Measurements from ENCODE around the gene MAGI3.

DNA sequence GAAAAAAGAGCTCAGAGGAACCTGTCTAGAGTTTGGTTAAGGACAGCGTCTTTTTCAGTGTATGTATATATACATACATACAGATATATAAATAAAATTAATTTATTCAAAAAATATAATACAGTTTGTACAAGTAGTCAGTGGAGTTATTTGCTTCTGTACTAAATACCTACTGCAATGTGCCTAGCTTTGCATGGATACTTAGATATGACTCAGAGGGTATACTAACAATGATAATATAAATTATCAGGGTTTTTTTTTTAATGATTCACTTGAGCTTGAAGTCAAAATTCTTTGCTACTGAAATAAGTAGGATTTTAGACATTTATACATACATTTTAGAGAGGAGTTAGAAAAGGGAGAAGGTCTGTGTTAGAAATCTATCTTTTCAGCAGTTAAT lies 251.1 kb downstream of the MAGI3 start:
- no peak for TF ChIP-seq POLR2A (IDR thresholded peaks at IDR 0.05; ENCODE audit: low read length)
- no peak for TF ChIP-seq GATA1 (IDR thresholded peaks at IDR 0.05; ENCODE audit: low read depth, low read length)

Data from erythroblast (primary cell).